H1 (cell line): ENCODE measurements around the gene ASTN2. TPM values are rescaled to one million over a fixed set of nuclear protein-coding genes. Genes with fewer than 3 reads are reported as not detected.
A peak's percentile ranks its signal among the peaks of the same experiment; 100 is the strongest.

Experiments used
- CTCF ChIA-PET: fragments of 300-600 bp; sonication (Branson Sonifier 250); formaldehyde crosslinking; loops from one replicate; lab custom pipeline; 2021; ENCODE audit not compliant: partially characterized antibody; lab: Charles Lee
- POLR2A ChIA-PET: fragments of 300-600 bp; sonication (Branson Sonifier 250); formaldehyde crosslinking; loops from one replicate; lab custom pipeline; 2021; ENCODE audit warnings: inconsistent platforms; ENCODE audit not compliant: partially characterized antibody; lab: Charles Lee
- DNase-seq, 2 experiments: peaks; one replicate each; pipeline versions ENCODE4 v3.0.0 to v3.0.0-alpha.2; 2010 to 2022; ENCODE audit warnings: low spot score in 2 of 2, low read depth in 1 of 2, mixed read lengths in 1 of 2
- FAIRE-seq: peaks from 2 replicates; lab custom pipeline; 2011; peaks lifted over from hg19 to GRCh38; lab: Jason Lieb, UNC
- H2AFZ ChIP-seq: 2 replicates; pipeline ENCODE4 v1.8.1; 2012; ENCODE audit warnings: low read length, inconsistent platforms
- H2AK5ac ChIP-seq: 2 replicates; pipeline ENCODE4 v1.6.1; 2013; ENCODE audit warnings: low read depth, low read length
- H2BK120ac ChIP-seq: replicated peaks from 2 replicates; pipeline ENCODE3; 2013; ENCODE audit warnings: low read depth, low read length, inconsistent platforms
- H2BK12ac ChIP-seq: 2 replicates; pipeline ENCODE4 v1.6.1; 2013; ENCODE audit warnings: low read depth, low read length
- H2BK15ac ChIP-seq: 2 replicates; pipeline ENCODE4 v1.6.1; 2013; ENCODE audit warnings: low read length
- H2BK20ac ChIP-seq: 2 replicates; pipeline ENCODE4 v1.6.1; 2013; ENCODE audit warnings: low read length
- H2BK5ac ChIP-seq: 2 replicates; pipeline ENCODE4 v1.6.1; 2013; ENCODE audit warnings: low read depth, low read length
- H3K14ac ChIP-seq: 2 replicates; pipeline ENCODE4 v1.6.1; 2013; ENCODE audit warnings: inconsistent platforms; ENCODE audit not compliant: insufficient read length
- H3K18ac ChIP-seq: 2 replicates; pipeline ENCODE4 v1.6.1; 2013; ENCODE audit warnings: low read length; ENCODE audit errors: extremely low read depth
- H3K23ac ChIP-seq: 2 replicates; pipeline ENCODE4 v1.6.1; 2013; ENCODE audit warnings: inconsistent platforms; ENCODE audit not compliant: insufficient read length
- H3K23me2 ChIP-seq: 2 replicates; pipeline ENCODE4 v1.6.1; 2013; ENCODE audit warnings: low read depth, low read length
- H3K27ac ChIP-seq: 2 replicates; pipeline ENCODE4 v1.6.1; 2011; ENCODE audit warnings: low read depth, low read length, inconsistent platforms
- H3K27me3 ChIP-seq, 4 experiments: replicated peaks in 1 of 4; 1 replicate in 1 of 4; 2 replicates in 3 of 4; pipeline versions ENCODE4 v1.6.1 to v1.8.1; 2011 to 2013; ENCODE audit warnings: low read length in 3 of 4, mild to moderate bottlenecking in 3 of 4, inconsistent platforms in 2 of 4, mixed read lengths in 2 of 4, moderate library complexity in 1 of 4; ENCODE audit not compliant: control insufficient read depth in 3 of 4, insufficient read depth in 3 of 4; ENCODE audit errors: extremely low read depth in 1 of 4
- H3K36me3 ChIP-seq, 4 experiments: 2 replicates each; pipeline versions ENCODE4 v1.6.1 to v1.8.1; 2011 to 2013; ENCODE audit warnings: mild to moderate bottlenecking in 4 of 4, low read length in 3 of 4, moderate library complexity in 2 of 4, control low read depth in 1 of 4, inconsistent platforms in 1 of 4; ENCODE audit not compliant: insufficient read depth in 4 of 4, control insufficient read depth in 2 of 4
- H3K4ac ChIP-seq: replicated peaks from 2 replicates; pipeline ENCODE3; 2013; ENCODE audit warnings: low read length, low read depth, mixed read lengths, inconsistent platforms; ENCODE audit not compliant: insufficient read length
- H3K4me1 ChIP-seq, 4 experiments: replicated peaks in 1 of 4; 1 replicate in 1 of 4; 2 replicates in 3 of 4; pipeline versions ENCODE4 v1.6.1 to v1.8.1; 2011 to 2013; ENCODE audit warnings: low read length in 3 of 4, inconsistent platforms in 2 of 4, mixed read lengths in 1 of 4; ENCODE audit not compliant: insufficient read depth in 4 of 4, control insufficient read depth in 3 of 4
- H3K4me2 ChIP-seq, 2 experiments: 2 replicates each; pipeline versions ENCODE4 v1.6.1 to v1.8.1; 2011 to 2013; ENCODE audit warnings: low read depth in 2 of 2, low read length in 2 of 2, control low read depth in 1 of 2, inconsistent platforms in 1 of 2, mild to moderate bottlenecking in 1 of 2; ENCODE audit not compliant: insufficient read depth in 1 of 2
- H3K4me3 ChIP-seq, 4 experiments: fragments of 200-600, 300-600 bp in 1 of 4; sonication (generic), shearing (Covaris generic), sonication (Bioruptor Twin) in 1 of 4; 2 replicates each; pipeline versions ENCODE4 v1.5.1 to v1.8.1; 2011 to 2016; ENCODE audit warnings: low read length in 4 of 4, low read depth in 3 of 4, control low read depth in 2 of 4, inconsistent platforms in 2 of 4, mild to moderate bottlenecking in 2 of 4, mixed read lengths in 1 of 4, moderate library complexity in 1 of 4; ENCODE audit not compliant: insufficient read depth in 2 of 4; ENCODE audit errors: extremely low read depth in 1 of 4
- H3K56ac ChIP-seq: replicated peaks from 2 replicates; pipeline ENCODE3; 2013; ENCODE audit warnings: low read depth, mild to moderate bottlenecking, mixed read lengths, low read length, inconsistent platforms; ENCODE audit not compliant: insufficient read length
- H3K79me1 ChIP-seq: 2 replicates; pipeline ENCODE4 v1.6.1; 2013; ENCODE audit warnings: low read depth, low read length, control low read depth
- H3K79me2 ChIP-seq, 2 experiments: 2 replicates each; pipeline versions ENCODE4 v1.6.1 to v1.8.1; 2012 to 2013; ENCODE audit warnings: low read length in 2 of 2, mild to moderate bottlenecking in 2 of 2, inconsistent platforms in 1 of 2; ENCODE audit not compliant: insufficient read depth in 2 of 2, control insufficient read depth in 1 of 2
- H3K9ac ChIP-seq, 4 experiments: replicated peaks in 1 of 4; 1 replicate in 1 of 4; 2 replicates in 3 of 4; pipeline versions ENCODE4 v1.6.1 to v1.8.1; 2011 to 2013; ENCODE audit warnings: low read depth in 3 of 4, low read length in 3 of 4, control low read depth in 2 of 4, mild to moderate bottlenecking in 2 of 4, moderate library complexity in 2 of 4, inconsistent platforms in 1 of 4; ENCODE audit errors: extremely low read depth in 1 of 4
- H3K9me3 ChIP-seq, 2 experiments: 2 replicates each; pipeline versions ENCODE4 v1.6.1 to v1.8.1; 2012 to 2013; ENCODE audit warnings: mild to moderate bottlenecking in 2 of 2, moderate library complexity in 2 of 2, control low read depth in 1 of 2, inconsistent platforms in 1 of 2, low read depth in 1 of 2, low read length in 1 of 2, mixed read lengths in 1 of 2; ENCODE audit not compliant: insufficient read depth in 2 of 2
- H4K20me1 ChIP-seq, 2 experiments: replicated peaks in 1 of 2; 2 replicates each; pipeline versions ENCODE3 to v1.8.1; 2011 to 2013; ENCODE audit warnings: inconsistent platforms in 2 of 2, low read length in 2 of 2, mild to moderate bottlenecking in 1 of 2; ENCODE audit not compliant: insufficient read depth in 2 of 2, control insufficient read depth in 1 of 2
- H4K5ac ChIP-seq: 2 replicates; pipeline ENCODE4 v1.6.1; 2013; ENCODE audit warnings: low read length, low read depth, mixed read lengths, inconsistent platforms; ENCODE audit not compliant: insufficient read length
- H4K8ac ChIP-seq: 2 replicates; pipeline ENCODE4 v1.8.0; 2013; ENCODE audit warnings: mild to moderate bottlenecking, moderate library complexity, low read length, inconsistent platforms; ENCODE audit not compliant: insufficient read depth; ENCODE audit errors: extremely low read depth
- H4K91ac ChIP-seq: replicated peaks from 2 replicates; pipeline ENCODE3; 2013; ENCODE audit warnings: low read length, mixed read lengths, inconsistent platforms; ENCODE audit not compliant: insufficient read length
- CBX5 ChIP-seq: fragments of 300-800, 300-1000 bp; sonication (generic); IDR thresholded peaks from 2 replicates; pipeline ENCODE4 v1.7.1; 2016; ENCODE audit warnings: antibody characterized with exemption, low read length, low read depth
- CEBPB ChIP-seq: IDR thresholded peaks from 2 replicates; pipeline ENCODE4 v1.6.1; 2012; ENCODE audit warnings: low read depth, low read length
- CREB1 ChIP-seq: IDR thresholded peaks from 2 replicates; pipeline ENCODE4 v1.6.1; 2012; ENCODE audit warnings: inconsistent platforms
- GABPA ChIP-seq: IDR thresholded peaks from 2 replicates; pipeline ENCODE4 v1.6.1; 2011; ENCODE audit warnings: mild to moderate bottlenecking, low read length, moderate library complexity, borderline replicate concordance; ENCODE audit not compliant: insufficient read depth
- GTF2F1 ChIP-seq: IDR thresholded peaks from 2 replicates; pipeline ENCODE4 v1.6.1; 2012; ENCODE audit warnings: low read depth, low read length, improper control_type of control experiment, borderline replicate concordance
- NANOG ChIP-seq: IDR thresholded peaks from 2 replicates; pipeline ENCODE4 v1.6.1; 2011; ENCODE audit warnings: low read length, low read depth, mild to moderate bottlenecking, inconsistent platforms; ENCODE audit not compliant: insufficient read depth, poor library complexity, severe bottlenecking
- RAD21 ChIP-seq, 2 experiments: IDR thresholded peaks in 1 of 2; conservative IDR thresholded peaks in 1 of 2; 2 replicates each; pipeline ENCODE4 v1.6.1; 2011; ENCODE audit warnings: low read depth in 2 of 2, low read length in 2 of 2, improper control_type of control experiment in 1 of 2, inconsistent platforms in 1 of 2, mild to moderate bottlenecking in 1 of 2, moderate library complexity in 1 of 2
- RBBP5 ChIP-seq: IDR thresholded peaks from 2 replicates; pipeline ENCODE4 v1.7.1; 2012; ENCODE audit warnings: low read depth, mild to moderate bottlenecking, inconsistent platforms, low read length, moderate library complexity, borderline replicate concordance
- TAF7 ChIP-seq: optimal IDR thresholded peaks from 2 replicates; pipeline ENCODE3; 2011; ENCODE audit warnings: low read depth, mild to moderate bottlenecking, inconsistent platforms, low read length, moderate library complexity, borderline replicate concordance
- TCF12 ChIP-seq: IDR thresholded peaks from 2 replicates; pipeline ENCODE4 v1.6.1; 2011; ENCODE audit warnings: low read depth, mild to moderate bottlenecking, low read length
- YY1 ChIP-seq: IDR thresholded peaks from 2 replicates; pipeline ENCODE4 v1.6.1; 2011; ENCODE audit warnings: low read depth, mild to moderate bottlenecking, low read length
- WGBS, 2 experiments: shearing (Covaris generic) in 1 of 2; methylation state at CpG; one replicate each; pipeline versions ENCODE4 v1.1.6 to v1.1.7; 2013 to 2015; ENCODE audit warnings: low lambda C conversion rate in 2 of 2, mixed read lengths in 2 of 2, inconsistent platforms in 1 of 2, low coverage in 1 of 2, missing lambda C conversion rate in 1 of 2; ENCODE audit not compliant: insufficient replicate concordance in 2 of 2, insufficient coverage in 1 of 2, insufficient read length in 1 of 2; ENCODE audit errors: extremely low coverage in 1 of 2, missing lambda C conversion rate in 1 of 2; 5-methylcytosine and 5-hydroxymethylcytosine counted together
- polyA plus RNA-seq, 7 experiments: library from polyadenylated mRNA; depleted of rRNA in 3 of 7; stranded (reverse) in 5 of 7; unstranded in 2 of 7; fragments of >200 nt in 5 of 7; fragments of 200-250 nt in 2 of 7; gene quantifications; 1 replicate in 5 of 7; 2 replicates in 1 of 7; 4 replicates in 1 of 7; pipeline versions ENCODE4 v1.2.1 to v1.2.3, GENCODE V29; 2011 to 2013; ENCODE audit warnings: missing spikeins in 2 of 7, mixed read lengths in 2 of 7
- total RNA-seq: library from RNA; stranded (reverse); fragmentation: NEBNext Ultra II Directional; extraction: Animal tissue kit (Norgen Biotek cat#: 25700); gene quantifications from 2 replicates; pipeline ENCODE4 v1.2.1, GENCODE V29; 2021
- TF ChIP-seq, protein P1 (sequence below): IDR thresholded peaks from 2 replicates; pipeline ENCODE4 v1.6.1; 2012; ENCODE audit warnings: inconsistent platforms

ASTN2 gene
- total and polyA plus RNA-seq, 2 of the 8 experiments (the other 6 are each of a cell fraction or from before 2014, with no cell fraction given), result 8.2 to 13.7 TPM

DNA sequence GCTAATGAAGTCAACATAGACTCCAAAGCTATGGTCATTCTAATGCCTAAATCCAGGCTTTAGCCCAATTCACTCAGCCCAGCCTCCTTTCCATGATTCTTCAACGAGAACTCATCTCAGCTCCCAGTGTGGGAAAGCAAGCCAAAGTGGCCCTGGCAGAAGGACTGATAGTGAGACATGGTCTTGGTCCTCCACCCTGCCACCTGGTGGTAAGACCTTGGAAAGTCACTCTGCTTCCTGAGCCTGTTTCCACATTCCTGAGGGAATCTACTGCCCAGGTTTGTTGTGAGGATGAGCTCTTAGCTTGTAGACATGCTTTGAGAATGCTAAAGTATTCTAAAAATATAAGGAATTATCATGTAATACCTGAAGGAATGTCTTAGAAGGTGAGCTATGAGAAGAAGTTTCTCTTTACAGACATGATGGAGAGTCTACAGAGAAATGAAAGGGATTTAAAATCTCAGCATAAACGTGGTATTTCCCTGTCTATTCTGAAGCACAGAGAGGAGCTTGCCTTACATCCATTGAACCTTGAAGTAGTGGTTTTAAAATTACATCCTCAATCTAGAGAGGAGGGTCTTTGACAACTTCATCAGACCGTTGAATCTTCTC is 554.2 kb downstream of the ASTN2 start:
- H3K79me2 ChIP-seq, result no peaks in the 10 kb centered on the region
- no peaks in the 10 kb centered on the region for H4K20me1 ChIP-seq
- H3K9ac ChIP-seq, result no peak overlapping the region
- ChIA-PET POLR2A (interaction anchor here (0.7 to 0.9 kb wide), 2 partner anchors 110 to 124 kb away, joined by 3 read pairs; no protein-coding TSS in a partner anchor), CTCF (interaction anchor here (0.6 to 12.4 kb wide), 74 partner anchors 9 to 550 kb away, joined by 3 to 308 read pairs (median 5); no protein-coding TSS in a partner anchor)
- H2BK5ac ChIP-seq, result no peak overlapping the region
- no peak overlapping the region for H3K4me3 ChIP-seq
- no peak overlapping the region for H4K91ac ChIP-seq
- H3K27me3 ChIP-seq, result no peaks in the 10 kb centered on the region
- no peak overlapping the region for H2BK20ac ChIP-seq
- no peak overlapping the region for H3K18ac ChIP-seq
- no peak overlapping the region for H3K14ac ChIP-seq
- H3K27ac ChIP-seq, result no peak overlapping the region
- H3K56ac ChIP-seq, result no peak overlapping the region
- no peaks in the 10 kb centered on the region for H3K36me3 ChIP-seq
- H3K23me2 ChIP-seq, result no peaks in the 10 kb centered on the region
- H3K4me2 ChIP-seq, result no peak overlapping the region
- no peak overlapping the region for H2BK15ac ChIP-seq
- H3K23ac ChIP-seq, result no peak overlapping the region
- H3K4me1 ChIP-seq, result peaks cover 0 to 4% (median 0%) of the 10 kb centered on the region in 4 experiments; a peak in 2 of 7 replicates
- FAIRE-seq (peak; percentile 99), DNase-seq (peak in 1 of 2 experiments; percentile 88)
- H4K8ac ChIP-seq, result no peak overlapping the region
- no peaks in the 10 kb centered on the region for H3K79me1 ChIP-seq
- 73% methylated on average over 3 of the region's 3 CpGs; no CpG with 5 or more reads in 1 of the 2 experiments for WGBS, 2 experiments
- H3K9me3 ChIP-seq, result no peaks in the 10 kb centered on the region
- no peak overlapping the region for H4K5ac ChIP-seq
- no peak overlapping the region for H2AK5ac ChIP-seq
- no peak overlapping the region for H3K4ac ChIP-seq
- H2BK120ac ChIP-seq, result no peak overlapping the region
- no peak overlapping the region for H2BK12ac ChIP-seq
- H2AFZ ChIP-seq, result no peak overlapping the region
- no peak for TF ChIP-seq GTF2F1
- TF ChIP-seq GABPA, result no peak
- no peak for TF ChIP-seq CBX5
- TF ChIP-seq, protein P1, sequence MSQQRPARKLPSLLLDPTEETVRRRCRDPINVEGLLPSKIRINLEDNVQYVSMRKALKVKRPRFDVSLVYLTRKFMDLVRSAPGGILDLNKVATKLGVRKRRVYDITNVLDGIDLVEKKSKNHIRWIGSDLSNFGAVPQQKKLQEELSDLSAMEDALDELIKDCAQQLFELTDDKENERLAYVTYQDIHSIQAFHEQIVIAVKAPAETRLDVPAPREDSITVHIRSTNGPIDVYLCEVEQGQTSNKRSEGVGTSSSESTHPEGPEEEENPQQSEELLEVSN, result no peak
- no peak for TF ChIP-seq TAF7
- no peak for TF ChIP-seq CEBPB
- no peak for TF ChIP-seq TCF12
- TF ChIP-seq CREB1, result no peak
- peak; percentile 84 to 90 for TF ChIP-seq RAD21 (IDR thresholded peaks at IDR 0.05 in 1 of 2, conservative IDR thresholded peaks at IDR 0.05 in 1 of 2; ENCODE audit: low read depth in 2 of 2, low read length in 2 of 2)
- TF ChIP-seq RBBP5, result no peak
- no peak for TF ChIP-seq NANOG
- 0 out of 2 replicates have a peak, but pooled peaks have one; percentile 49 for TF ChIP-seq YY1
